HCT116 (cell line): ENCODE data around the gene TNS3.

Experiments
- EGR1 ChIP-seq: IDR thresholded peaks from 2 replicates; pipeline ENCODE4 v1.6.1; 2012; ENCODE audit warnings: low read depth
- EZH2phosphoT487 ChIP-seq: fragments of 200-600 bp; IDR thresholded peaks from 2 replicates; pipeline ENCODE4 v1.6.1; 2018; ENCODE audit warnings: antibody characterized with exemption, borderline replicate concordance
- ZNF274 ChIP-seq: fragments of 200-500 bp; sonication (Bioruptor generic); IDR thresholded peaks from 2 replicates; pipeline ENCODE4 v1.6.1; 2014; ENCODE audit warnings: mild to moderate bottlenecking, low read depth, low read length, inconsistent platforms
- TF ChIP-seq, protein P1 (sequence below), 3 experiments: fragments of 200-600 bp in 1 of 3; sonication (generic) in 1 of 3; IDR thresholded peaks in 2 of 3; conservative IDR thresholded peaks in 1 of 3; 2 replicates each; pipeline ENCODE4 v1.5.1; 2012 to 2017; ENCODE audit warnings: low read depth in 2 of 3, low read length in 2 of 3, antibody characterized with exemption in 1 of 3, borderline replicate concordance in 1 of 3, control low read depth in 1 of 3, mild to moderate bottlenecking in 1 of 3, mixed read lengths in 1 of 3, mixed run types in 1 of 3, moderate library complexity in 1 of 3; ENCODE audit not compliant: insufficient read depth in 1 of 3

DNA sequence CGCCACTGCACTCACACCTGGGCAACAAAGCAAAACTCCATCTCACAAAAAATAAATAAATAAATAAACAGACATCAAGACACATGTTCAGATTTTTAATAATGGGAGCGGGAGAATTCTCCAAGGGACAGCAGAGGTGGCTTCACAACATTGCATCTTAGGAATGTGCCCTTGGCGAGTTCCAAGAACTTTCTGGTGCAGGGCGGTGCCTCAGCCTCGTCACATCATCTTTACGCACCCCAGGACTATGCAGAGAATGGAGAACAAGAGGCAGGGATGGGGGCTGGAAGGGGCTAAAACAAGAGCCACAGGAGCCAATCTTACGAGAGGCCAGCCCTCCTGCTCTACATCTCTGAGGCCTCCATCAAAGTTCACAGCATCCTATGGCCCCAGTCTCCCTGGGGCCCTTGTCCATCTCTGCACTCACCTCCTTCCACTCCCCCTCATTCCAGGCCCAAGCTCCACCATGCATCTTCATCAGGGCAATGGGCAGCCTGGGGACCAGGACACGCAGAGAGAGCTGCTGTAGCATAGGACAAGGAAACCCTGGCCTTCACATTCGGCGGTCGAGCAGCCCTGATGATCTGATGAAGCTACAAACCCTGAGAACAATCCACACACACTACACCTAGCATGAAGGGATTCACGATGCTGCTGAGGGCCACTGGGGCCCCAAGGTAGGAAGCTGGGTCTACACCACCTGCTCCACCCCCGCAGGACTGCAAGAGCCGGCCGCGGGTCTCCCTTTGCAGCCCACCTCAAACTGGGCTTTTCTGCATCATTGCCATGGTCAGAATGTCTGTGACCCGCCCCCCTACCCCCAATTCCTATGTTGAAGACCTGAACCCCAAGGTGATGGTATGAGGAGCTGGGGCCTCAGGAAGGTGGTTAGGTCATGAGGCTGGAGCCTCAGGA lies 22.3 kb downstream of the TNS3 start:
- TF ChIP-seq, protein P1, sequence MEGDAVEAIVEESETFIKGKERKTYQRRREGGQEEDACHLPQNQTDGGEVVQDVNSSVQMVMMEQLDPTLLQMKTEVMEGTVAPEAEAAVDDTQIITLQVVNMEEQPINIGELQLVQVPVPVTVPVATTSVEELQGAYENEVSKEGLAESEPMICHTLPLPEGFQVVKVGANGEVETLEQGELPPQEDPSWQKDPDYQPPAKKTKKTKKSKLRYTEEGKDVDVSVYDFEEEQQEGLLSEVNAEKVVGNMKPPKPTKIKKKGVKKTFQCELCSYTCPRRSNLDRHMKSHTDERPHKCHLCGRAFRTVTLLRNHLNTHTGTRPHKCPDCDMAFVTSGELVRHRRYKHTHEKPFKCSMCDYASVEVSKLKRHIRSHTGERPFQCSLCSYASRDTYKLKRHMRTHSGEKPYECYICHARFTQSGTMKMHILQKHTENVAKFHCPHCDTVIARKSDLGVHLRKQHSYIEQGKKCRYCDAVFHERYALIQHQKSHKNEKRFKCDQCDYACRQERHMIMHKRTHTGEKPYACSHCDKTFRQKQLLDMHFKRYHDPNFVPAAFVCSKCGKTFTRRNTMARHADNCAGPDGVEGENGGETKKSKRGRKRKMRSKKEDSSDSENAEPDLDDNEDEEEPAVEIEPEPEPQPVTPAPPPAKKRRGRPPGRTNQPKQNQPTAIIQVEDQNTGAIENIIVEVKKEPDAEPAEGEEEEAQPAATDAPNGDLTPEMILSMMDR (IDR thresholded peaks at IDR 0.05 in 2 of 3, conservative IDR thresholded peaks at IDR 0.05 in 1 of 3; ENCODE audit: borderline replicate concordance in 1 of 3, insufficient read depth in 1 of 3, low read depth in 2 of 3, low read length in 2 of 3), result no peak
- TF ChIP-seq EGR1 (no peak), EZH2phosphoT487 (no peak), ZNF274 (no peak)
